HepG2 (cell line): ENCODE data around the gene MAPK1. TPM values are rescaled to one million over a fixed set of nuclear protein-coding genes. Genes with fewer than 3 reads are reported as not detected.

ENCODE experiments used
- AHDC1 ChIP-seq: sonication (generic); formaldehyde crosslinking; IDR thresholded peaks from 2 replicates; pipeline ENCODE4 v1.5.1; 2020; ENCODE audit warnings: mild to moderate bottlenecking, missing genetic modification reagents, borderline replicate concordance
- GTF3A ChIP-seq: sonication (generic); formaldehyde crosslinking; conservative IDR thresholded peaks from 2 replicates; pipeline ENCODE4 v1.4.0; 2020; ENCODE audit warnings: mild to moderate bottlenecking, missing genetic modification reagents
- HNRNPH1 ChIP-seq: fragments of 200-400 bp; formaldehyde crosslinking; optimal IDR thresholded peaks from 2 replicates; pipeline ENCODE3; 2017; ENCODE audit warnings: mild to moderate bottlenecking, low read depth, low read length
- SALL1 ChIP-seq: sonication (generic); formaldehyde crosslinking; IDR thresholded peaks from 2 replicates; pipeline ENCODE4 v1.8.0; 2022; ENCODE audit warnings: mild to moderate bottlenecking, missing genetic modification reagents
- SIX1 ChIP-seq: sonication (generic); formaldehyde crosslinking; IDR thresholded peaks from 2 replicates; pipeline ENCODE4 v1.4.0; 2020; ENCODE audit warnings: missing genetic modification reagents, borderline replicate concordance
- TMF1 ChIP-seq: sonication (generic); formaldehyde crosslinking; IDR thresholded peaks from 2 replicates; pipeline ENCODE4 v1.8.1; 2022; ENCODE audit warnings: low read depth, missing genetic modification reagents
- TRAFD1 ChIP-seq: sonication (generic); formaldehyde crosslinking; IDR thresholded peaks from 2 replicates; pipeline ENCODE4 v1.5.1; 2020; ENCODE audit warnings: missing genetic modification reagents, mild to moderate bottlenecking, borderline replicate concordance
- ZBTB34 ChIP-seq: sonication (generic); formaldehyde crosslinking; IDR thresholded peaks from 2 replicates; pipeline ENCODE4 v1.8.0; 2022; ENCODE audit warnings: mild to moderate bottlenecking, missing genetic modification reagents
- ZKSCAN1 ChIP-seq: fragments of 150-350 bp; IDR thresholded peaks from 2 replicates; pipeline ENCODE4 v1.6.1; 2014; ENCODE audit warnings: low read length
- ZNF501 ChIP-seq: sonication (generic); formaldehyde crosslinking; IDR thresholded peaks from 2 replicates; pipeline ENCODE4 v1.5.1; 2020; ENCODE audit warnings: mild to moderate bottlenecking, moderate library complexity, missing genetic modification reagents
- ZNF574 ChIP-seq: sonication (generic); formaldehyde crosslinking; IDR thresholded peaks from 2 replicates; pipeline ENCODE4 v1.4.0; 2020; ENCODE audit warnings: missing genetic modification reagents
- ZNF746 ChIP-seq: sonication (generic); formaldehyde crosslinking; IDR thresholded peaks from 2 replicates; pipeline ENCODE4 v1.8.0; 2022; ENCODE audit warnings: mild to moderate bottlenecking, missing genetic modification reagents
- ZNF776 ChIP-seq: sonication (generic); formaldehyde crosslinking; IDR thresholded peaks from 2 replicates; pipeline ENCODE4 v1.4.0; 2020; ENCODE audit warnings: mild to moderate bottlenecking, missing genetic modification reagents
- ZNF891 ChIP-seq: sonication (generic); formaldehyde crosslinking; IDR thresholded peaks from 2 replicates; pipeline ENCODE4 v1.5.0; 2020; ENCODE audit warnings: mild to moderate bottlenecking, missing genetic modification reagents
- ZSCAN9 ChIP-seq: IDR thresholded peaks from 2 replicates; pipeline ENCODE4 v1.6.1; 2016; ENCODE audit warnings: borderline replicate concordance
- polyA plus RNA-seq, 8 experiments: library from polyadenylated mRNA; depleted of rRNA in 3 of 8; stranded (reverse) in 7 of 8; unstranded in 1 of 8; fragments of >200 nt; fragmentation: Illumina TruSeq in 4 of 8; extraction: Trizol in 4 of 8; gene quantifications; 2 replicates each; pipeline versions ENCODE4 v1.2.1 to v1.2.3, GENCODE V29; 2011 to 2016; ENCODE audit warnings: low read depth in 4 of 8, missing spikeins in 1 of 8, mixed read lengths in 1 of 8; ENCODE audit not compliant: insufficient read depth in 1 of 8
- total RNA-seq, 5 experiments: library from RNA; depleted of rRNA; stranded (reverse); fragments of >200 nt; fragmentation: Illumina TruSeq; extraction: Trizol; gene quantifications; 2 replicates each; pipeline ENCODE4 v1.2.3, GENCODE V29; 2016; ENCODE audit warnings: low read depth in 1 of 5

Gene MAPK1
- total and polyA plus RNA-seq, 2 of the 13 experiments (the other 11 are each of a cell fraction or from before 2014, with no cell fraction given), result 107 to 114 TPM

- no peak for TF ChIP-seq ZNF891 (CRISPR knock-in tag)
- TF ChIP-seq ZBTB34 (CRISPR knock-in tag), result no peak
- no peak for TF ChIP-seq HNRNPH1
- TF ChIP-seq ZKSCAN1, result no peak
- peak; percentile 86; the same call in 1 of the 2 replicates for TF ChIP-seq ZNF776
- TF ChIP-seq ZNF574 (CRISPR knock-in tag), result peak; percentile 67
- 0 out of 2 replicates have a peak, but pooled peaks have one; percentile 12 for TF ChIP-seq ZNF501 (CRISPR knock-in tag)
- TF ChIP-seq GTF3A (CRISPR knock-in tag), result no peak
- TF ChIP-seq SIX1 (CRISPR knock-in tag), result no peak
- TF ChIP-seq TMF1 (CRISPR knock-in tag), result peak; percentile 93
- TF ChIP-seq AHDC1 (CRISPR knock-in tag), result no peak
- TF ChIP-seq SALL1, result peak; percentile 87
- TF ChIP-seq ZNF746 (CRISPR knock-in tag), result peak; percentile 27; the same call in 1 of the 2 replicates
- TF ChIP-seq TRAFD1 (CRISPR knock-in tag), result no peak
- TF ChIP-seq ZSCAN9, result no peak
Observed at GRCh38 chr22:21735200-21736083, 132.0 kb downstream of the MAPK1 start, which contains the start of gene YPEL1 (continued).
